ENCODE measurements around the gene CACNG4. TPM values are rescaled to one million over a fixed set of nuclear protein-coding genes. Genes with fewer than 3 reads are reported as not detected.

Gene CACNG4
- total and polyA plus RNA-seq, 10 donors, result not detected

GRCh38 chr17:66918896-66919295 lies 45.6 kb upstream of the CACNG4 start:
- no peak overlapping the region for H3K4me3 ChIP-seq
- 80 to 94% (median 84%) methylated on average over 12 of the region's 12 CpGs for WGBS, 5 donors
- peak; percentile 38 for DNase-seq

DNA sequence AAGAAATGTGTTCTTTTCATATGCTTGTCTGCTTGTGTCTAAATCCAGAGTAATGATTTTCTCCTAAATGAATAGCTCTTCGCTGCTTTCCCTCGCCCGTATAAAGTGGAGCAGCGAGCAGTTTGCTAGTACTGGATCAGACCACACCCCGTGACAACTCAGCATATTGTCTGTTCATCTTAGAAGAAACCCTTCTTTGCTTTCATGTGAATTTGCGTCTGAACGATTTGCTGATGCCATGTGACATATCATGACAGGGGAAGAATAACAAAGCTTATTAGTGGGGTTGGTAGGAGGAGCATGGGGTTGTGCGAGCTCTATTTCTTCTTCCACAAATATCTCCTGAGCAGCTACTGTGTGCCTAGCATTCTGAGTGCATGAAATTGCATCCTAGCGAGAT lies 44.1 kb upstream of the CACNG4 start:
- no peaks in the 10 kb centered on the region for H3K4me1 ChIP-seq
- intact Hi-C loops (cut with DNase I; ENCODE audit: low total_unique reads), result no loop called here
- H3K4me3 ChIP-seq, result no peak overlapping the region
- DNase-seq, result no peak
- H3K27ac ChIP-seq, result no peak overlapping the region
- peaks cover 0 to 18% (median 0%) of the 10 kb centered on the region in 7 donors for H3K27me3 ChIP-seq (replicated peaks in 1 of 7)
- H3K9me3 ChIP-seq, result peaks cover 0 to 22% (median 2%) of the 10 kb centered on the region in 8 donors
- no peak for TF ChIP-seq POLR2A (IDR thresholded peaks at IDR 0.05)
- TF ChIP-seq, protein P1, sequence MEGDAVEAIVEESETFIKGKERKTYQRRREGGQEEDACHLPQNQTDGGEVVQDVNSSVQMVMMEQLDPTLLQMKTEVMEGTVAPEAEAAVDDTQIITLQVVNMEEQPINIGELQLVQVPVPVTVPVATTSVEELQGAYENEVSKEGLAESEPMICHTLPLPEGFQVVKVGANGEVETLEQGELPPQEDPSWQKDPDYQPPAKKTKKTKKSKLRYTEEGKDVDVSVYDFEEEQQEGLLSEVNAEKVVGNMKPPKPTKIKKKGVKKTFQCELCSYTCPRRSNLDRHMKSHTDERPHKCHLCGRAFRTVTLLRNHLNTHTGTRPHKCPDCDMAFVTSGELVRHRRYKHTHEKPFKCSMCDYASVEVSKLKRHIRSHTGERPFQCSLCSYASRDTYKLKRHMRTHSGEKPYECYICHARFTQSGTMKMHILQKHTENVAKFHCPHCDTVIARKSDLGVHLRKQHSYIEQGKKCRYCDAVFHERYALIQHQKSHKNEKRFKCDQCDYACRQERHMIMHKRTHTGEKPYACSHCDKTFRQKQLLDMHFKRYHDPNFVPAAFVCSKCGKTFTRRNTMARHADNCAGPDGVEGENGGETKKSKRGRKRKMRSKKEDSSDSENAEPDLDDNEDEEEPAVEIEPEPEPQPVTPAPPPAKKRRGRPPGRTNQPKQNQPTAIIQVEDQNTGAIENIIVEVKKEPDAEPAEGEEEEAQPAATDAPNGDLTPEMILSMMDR (IDR thresholded peaks at IDR 0.05 in 8 of 11, conservative IDR thresholded peaks at IDR 0.05 in 3 of 11), result no peak
- no peak for TF ChIP-seq POLR2AphosphoS5 (IDR thresholded peaks at IDR 0.05)
- 81 to 90% (median 85%) methylated on average over 9 of the region's 9 CpGs for WGBS, 5 donors
- no peaks in the 10 kb centered on the region for H3K36me3 ChIP-seq

More at GRCh38 chr17:66918896-66919295, 45.6 kb upstream of the CACNG4 start:
- TF ChIP-seq, protein P1 (IDR thresholded peaks at IDR 0.05 in 8 of 11, conservative IDR thresholded peaks at IDR 0.05 in 3 of 11), result no peak
- TF ChIP-seq POLR2AphosphoS5 (IDR thresholded peaks at IDR 0.05) (no peak), POLR2A (IDR thresholded peaks at IDR 0.05) (no peak)
- intact Hi-C loops (cut with DNase I; ENCODE audit: low total_unique reads), result no loop called here
- Histone ChIP-seq H3K27me3 (replicated peaks in 1 of 7) (peaks cover 0 to 31% (median 0%) of the 10 kb centered on the region in 7 donors), H3K9me3 (peaks cover 0 to 22% (median 2%) of the 10 kb centered on the region in 8 donors), H3K27ac (no peak overlapping the region), H3K36me3 (no peaks in the 10 kb centered on the region), H3K4me1 (no peaks in the 10 kb centered on the region)

DNA sequence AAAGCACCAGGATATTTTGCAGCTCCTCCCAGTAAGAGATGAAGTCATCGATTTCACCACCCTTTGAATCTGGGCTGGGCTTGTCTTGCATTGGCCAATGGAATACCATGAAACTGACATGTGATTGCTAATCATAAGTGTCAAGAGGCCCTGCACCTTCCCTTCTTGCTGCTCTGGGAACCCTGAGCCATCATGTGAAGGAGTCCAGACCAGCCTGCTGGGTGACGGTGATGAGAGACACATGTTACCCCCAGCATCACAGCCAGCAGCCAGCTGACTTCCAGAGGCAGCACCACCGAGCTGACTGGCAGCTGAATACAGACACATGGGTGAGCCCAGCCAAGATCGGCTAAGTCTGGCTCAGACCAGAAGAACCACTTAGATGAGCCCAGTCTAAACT lies 43.6 kb upstream of the CACNG4 start:
- Histone ChIP-seq H3K27ac (no peak overlapping the region), H3K27me3 (replicated peaks in 1 of 7) (peaks cover 0 to 19% (median 0%) of the 10 kb centered on the region in 7 donors), H3K9me3 (peaks cover 0 to 22% (median 2%) of the 10 kb centered on the region in 8 donors), H3K36me3 (no peaks in the 10 kb centered on the region), H3K4me1 (no peaks in the 10 kb centered on the region), H3K4me3 (no peak overlapping the region)
- intact Hi-C loops (cut with DNase I; ENCODE audit: low total_unique reads), result no loop called here
- TF ChIP-seq POLR2A (IDR thresholded peaks at IDR 0.05), result no peak
- TF ChIP-seq POLR2AphosphoS5 (IDR thresholded peaks at IDR 0.05), result no peak
- TF ChIP-seq, protein P1 (IDR thresholded peaks at IDR 0.05 in 8 of 11, conservative IDR thresholded peaks at IDR 0.05 in 3 of 11), result no peak
- peak; percentile 41 for DNase-seq
- 77 to 87% (median 84%) methylated on average over 4 of the region's 4 CpGs for WGBS, 5 donors

GRCh38 chr17:66923886-66924285 lies 40.6 kb upstream of the CACNG4 start:
- Histone ChIP-seq H3K27ac (no peak overlapping the region), H3K36me3 (no peaks in the 10 kb centered on the region), H3K4me1 (no peaks in the 10 kb centered on the region), H3K4me3 (no peak overlapping the region), H3K27me3 (replicated peaks in 1 of 7) (peaks cover 0 to 26% (median 0%) of the 10 kb centered on the region in 7 donors), H3K9me3 (peaks cover 0 to 16% (median 0%) of the 10 kb centered on the region in 8 donors)
- intact Hi-C loops (cut with DNase I; ENCODE audit: low total_unique reads), result no loop called here
- TF ChIP-seq POLR2AphosphoS5 (IDR thresholded peaks at IDR 0.05), result no peak
- TF ChIP-seq POLR2A (IDR thresholded peaks at IDR 0.05), result no peak
- TF ChIP-seq, protein P1 (IDR thresholded peaks at IDR 0.05 in 8 of 11, conservative IDR thresholded peaks at IDR 0.05 in 3 of 11), result no peak
- DNase-seq, result no peak
- WGBS, 5 donors, result 59 to 83% (median 72%) methylated on average over 1 of the region's 1 CpG

Measured in spleen (tissue), 11 donors.